Measurements from ENCODE around the gene SCUBE2.
"Not testable (repeated sequence)": the region's sequence is repeated elsewhere in the genome, so short reads cannot be mapped to it uniquely, and the experiment has no call there.

The SCUBE2 gene

GRCh38 chr11:8987446-8987845, 104.0 kb downstream of the SCUBE2 start:
- TF ChIP-seq, protein P1, sequence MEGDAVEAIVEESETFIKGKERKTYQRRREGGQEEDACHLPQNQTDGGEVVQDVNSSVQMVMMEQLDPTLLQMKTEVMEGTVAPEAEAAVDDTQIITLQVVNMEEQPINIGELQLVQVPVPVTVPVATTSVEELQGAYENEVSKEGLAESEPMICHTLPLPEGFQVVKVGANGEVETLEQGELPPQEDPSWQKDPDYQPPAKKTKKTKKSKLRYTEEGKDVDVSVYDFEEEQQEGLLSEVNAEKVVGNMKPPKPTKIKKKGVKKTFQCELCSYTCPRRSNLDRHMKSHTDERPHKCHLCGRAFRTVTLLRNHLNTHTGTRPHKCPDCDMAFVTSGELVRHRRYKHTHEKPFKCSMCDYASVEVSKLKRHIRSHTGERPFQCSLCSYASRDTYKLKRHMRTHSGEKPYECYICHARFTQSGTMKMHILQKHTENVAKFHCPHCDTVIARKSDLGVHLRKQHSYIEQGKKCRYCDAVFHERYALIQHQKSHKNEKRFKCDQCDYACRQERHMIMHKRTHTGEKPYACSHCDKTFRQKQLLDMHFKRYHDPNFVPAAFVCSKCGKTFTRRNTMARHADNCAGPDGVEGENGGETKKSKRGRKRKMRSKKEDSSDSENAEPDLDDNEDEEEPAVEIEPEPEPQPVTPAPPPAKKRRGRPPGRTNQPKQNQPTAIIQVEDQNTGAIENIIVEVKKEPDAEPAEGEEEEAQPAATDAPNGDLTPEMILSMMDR (IDR thresholded peaks at IDR 0.05; ENCODE audit: low read depth, low read length, missing control alignments): no peak
- no peaks in the 10 kb centered on the region for H3K27me3 ChIP-seq (replicated peaks)
- in situ Hi-C loops (cut with HindIII; ENCODE audit: low pct_ligation_motif_present, low sequenced_read_pairs): no loop called here
- no peak overlapping the region for H3K27ac ChIP-seq
- H3K36me3 ChIP-seq (replicated peaks): no peaks in the 10 kb centered on the region
- no peak for DNase-seq
- no peak overlapping the region for H3K4me3 ChIP-seq (ENCODE audit: low read depth, low read length)

DNA sequence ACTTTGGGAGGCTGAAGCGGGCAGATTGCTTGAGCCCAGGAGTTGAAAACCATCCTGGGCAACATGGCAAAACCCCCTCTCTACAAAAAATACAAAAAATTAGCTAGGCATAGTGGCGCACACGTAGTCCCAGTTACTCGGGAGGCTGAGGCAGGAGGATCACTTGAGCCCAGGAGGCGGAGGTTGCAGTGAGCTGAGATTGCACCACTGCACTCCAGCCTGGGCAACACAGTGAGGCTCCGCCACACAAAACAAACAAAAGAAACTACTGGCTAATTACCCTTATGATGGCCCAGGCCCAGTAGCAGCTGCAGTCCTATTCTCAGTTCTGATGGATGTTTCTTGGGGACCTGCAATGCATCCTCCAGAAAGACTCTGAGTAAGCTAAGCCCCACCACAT, 104.6 kb downstream of the SCUBE2 start:
- H3K27me3 ChIP-seq (replicated peaks); H3K27ac ChIP-seq; DNase-seq; H3K4me3 ChIP-seq (ENCODE audit: low read depth, low read length); H3K36me3 ChIP-seq (replicated peaks); in situ Hi-C loops (cut with HindIII; ENCODE audit: low pct_ligation_motif_present, low sequenced_read_pairs): not testable (repeated sequence)

GRCh38 chr11:8985462-8985861, 105.9 kb downstream of the SCUBE2 start:
- in situ Hi-C loops (cut with HindIII; ENCODE audit: low pct_ligation_motif_present, low sequenced_read_pairs): no loop called here
- TF ChIP-seq, protein P1 (IDR thresholded peaks at IDR 0.05; ENCODE audit: low read depth, low read length, missing control alignments): no peak

GRCh38 chr11:8983552-8983951, 107.8 kb downstream of the SCUBE2 start:
- no peak overlapping the region for H3K27ac ChIP-seq
- H3K4me3 ChIP-seq (ENCODE audit: low read depth, low read length): no peak overlapping the region
- no peaks in the 10 kb centered on the region for H3K27me3 ChIP-seq (replicated peaks)
- TF ChIP-seq, protein P1 (IDR thresholded peaks at IDR 0.05; ENCODE audit: low read depth, low read length, missing control alignments): no peak
- no peak for DNase-seq
- in situ Hi-C loops (cut with HindIII; ENCODE audit: low pct_ligation_motif_present, low sequenced_read_pairs): no loop called here
- H3K36me3 ChIP-seq (replicated peaks): no peaks in the 10 kb centered on the region

More at GRCh38 chr11:8985462-8985861, 105.9 kb downstream of the SCUBE2 start:
- Histone ChIP-seq H3K4me3 (ENCODE audit: low read depth, low read length) (no peak overlapping the region), H3K27me3 (replicated peaks) (no peaks in the 10 kb centered on the region), H3K36me3 (replicated peaks) (no peaks in the 10 kb centered on the region), H3K27ac (no peak overlapping the region)
- DNase-seq: no peak

DNA sequence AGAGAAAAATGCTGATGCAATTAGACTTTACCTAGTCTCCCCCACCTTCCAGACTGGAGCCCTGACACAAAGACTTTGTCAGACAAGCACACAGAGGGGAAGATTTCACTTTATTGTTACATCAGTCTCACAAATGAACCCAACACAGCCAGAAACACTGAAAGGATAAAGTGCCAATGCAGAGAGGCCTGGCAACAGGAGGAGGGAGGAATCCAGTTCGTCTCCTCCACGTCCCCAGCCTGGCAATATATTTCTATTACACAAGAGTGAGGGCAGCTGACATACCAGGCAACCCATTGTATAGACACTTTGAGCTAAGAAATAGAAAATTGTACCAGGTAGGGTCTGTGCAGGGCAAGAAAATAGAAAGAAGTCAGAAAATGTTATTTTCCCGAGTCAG, 110.9 kb downstream of the SCUBE2 start:
- H3K4me3 ChIP-seq (ENCODE audit: low read depth, low read length): no peak overlapping the region
- TF ChIP-seq, protein P1 (IDR thresholded peaks at IDR 0.05; ENCODE audit: low read depth, low read length, missing control alignments): no peak
- no peaks in the 10 kb centered on the region for H3K36me3 ChIP-seq (replicated peaks)
- no peak for DNase-seq
- no peak overlapping the region for H3K27ac ChIP-seq
- no peaks in the 10 kb centered on the region for H3K27me3 ChIP-seq (replicated peaks)
- in situ Hi-C loops (cut with HindIII; ENCODE audit: low pct_ligation_motif_present, low sequenced_read_pairs): no loop called here

GRCh38 chr11:8979365-8979764, 112.0 kb downstream of the SCUBE2 start:
- H3K27ac ChIP-seq; H3K4me3 ChIP-seq (ENCODE audit: low read depth, low read length); DNase-seq; H3K27me3 ChIP-seq (replicated peaks); in situ Hi-C loops (cut with HindIII; ENCODE audit: low pct_ligation_motif_present, low sequenced_read_pairs); H3K36me3 ChIP-seq (replicated peaks): not testable (repeated sequence)

GRCh38 chr11:8973121-8973520, 118.3 kb downstream of the SCUBE2 start:
- in situ Hi-C loops (cut with HindIII; ENCODE audit: low pct_ligation_motif_present, low sequenced_read_pairs): no loop called here
- DNase-seq: no peak
- H3K4me3 ChIP-seq (ENCODE audit: low read depth, low read length): no peak overlapping the region
- H3K27me3 ChIP-seq (replicated peaks): no peaks in the 10 kb centered on the region
- TF ChIP-seq, protein P1 (IDR thresholded peaks at IDR 0.05; ENCODE audit: low read depth, low read length, missing control alignments): no peak
- H3K36me3 ChIP-seq (replicated peaks): no peaks in the 10 kb centered on the region
- no peak overlapping the region for H3K27ac ChIP-seq
